Smooth muscle cell (in vitro differentiated cells): ENCODE data around the gene GLI3. TPM values are rescaled to one million over a fixed set of nuclear protein-coding genes. Genes with fewer than 3 reads are reported as not detected.

ENCODE experiments used
- DNase-seq: peaks from one replicate; lab custom pipeline; 2025; ENCODE audit not compliant: unreplicated experiment; lab: John Stamatoyannopoulos, UW
- H2AFZ ChIP-seq: fragments of 200-600 bp; sonication (generic); 2 replicates; pipeline ENCODE4 v1.6.0; 2016; ENCODE audit warnings: antibody characterized with exemption, low read depth, mild to moderate bottlenecking
- H3F3A ChIP-seq: fragments of 200-600 bp; sonication (generic); 2 replicates; pipeline ENCODE4 v1.6.0; 2017; ENCODE audit warnings: antibody characterized with exemption, low read depth
- H3K27ac ChIP-seq: fragments of 200-600 bp; sonication (generic); 2 replicates; pipeline ENCODE4 v1.5.1; 2016; ENCODE audit warnings: low read depth, mild to moderate bottlenecking
- H3K27me3 ChIP-seq: fragments of 200-600 bp; sonication (generic); 2 replicates; pipeline ENCODE4 v1.6.1; 2016; ENCODE audit warnings: low read depth, mild to moderate bottlenecking
- H3K36me3 ChIP-seq: fragments of 200-600 bp; sonication (generic); 2 replicates; pipeline ENCODE4 v1.5.1; 2016; ENCODE audit warnings: low read depth
- H3K4me1 ChIP-seq: fragments of 200-600 bp; sonication (generic); 2 replicates; pipeline ENCODE4 v1.5.1; 2016; ENCODE audit warnings: low read depth
- H3K4me2 ChIP-seq: fragments of 200-600 bp; sonication (generic); 2 replicates; pipeline ENCODE4 v1.6.0; 2016; ENCODE audit warnings: mild to moderate bottlenecking
- H3K4me3 ChIP-seq: fragments of 200-600 bp; sonication (generic); 2 replicates; pipeline ENCODE4 v1.5.1; 2016; ENCODE audit warnings: mild to moderate bottlenecking
- H3K79me2 ChIP-seq: fragments of 200-600 bp; sonication (generic); 2 replicates; pipeline ENCODE4 v1.6.0; 2016; ENCODE audit warnings: low read depth, mild to moderate bottlenecking
- H3K9ac ChIP-seq: fragments of 200-600 bp; sonication (generic); 2 replicates; pipeline ENCODE4 v1.6.0; 2016; ENCODE audit warnings: low read depth
- H3K9me3 ChIP-seq: fragments of 200-600 bp; sonication (generic); replicated peaks from 2 replicates; pipeline ENCODE4 v1.5.1; 2016; ENCODE audit warnings: low read depth
- H4K20me1 ChIP-seq: fragments of 200-600 bp; sonication (generic); 2 replicates; pipeline ENCODE4 v1.6.0; 2016; ENCODE audit warnings: low read depth
- CTCF ChIP-seq: fragments of 200-600 bp; sonication (generic); IDR thresholded peaks from 2 replicates; pipeline ENCODE4 v1.5.1; 2017; ENCODE audit warnings: borderline replicate concordance, mild to moderate bottlenecking, antibody characterized with exemption; ENCODE audit not compliant: insufficient read depth, poor library complexity, severe bottlenecking
- WGBS: methylation state at CpG from one replicate; pipeline ENCODE4 v1.1.7; 2016; ENCODE audit warnings: low lambda C conversion rate; 5-methylcytosine and 5-hydroxymethylcytosine counted together
- polyA plus RNA-seq: library from polyadenylated mRNA; unstranded; fragments of >200 nt; fragmentation: Nextera tagmentation; extraction: Ambion mirVana; gene quantifications from 2 replicates; pipeline ENCODE4 v1.2.1, GENCODE V29; 2016
- total RNA-seq: library from RNA; depleted of rRNA; stranded (reverse); fragments of >200 nt; gene quantifications from 2 replicates; pipeline ENCODE4 v1.2.3, GENCODE V29; 2014

The GLI3 gene
- total and polyA plus RNA-seq, 2 experiments from 2014 or later: 31.1 to 70.4 TPM

DNA sequence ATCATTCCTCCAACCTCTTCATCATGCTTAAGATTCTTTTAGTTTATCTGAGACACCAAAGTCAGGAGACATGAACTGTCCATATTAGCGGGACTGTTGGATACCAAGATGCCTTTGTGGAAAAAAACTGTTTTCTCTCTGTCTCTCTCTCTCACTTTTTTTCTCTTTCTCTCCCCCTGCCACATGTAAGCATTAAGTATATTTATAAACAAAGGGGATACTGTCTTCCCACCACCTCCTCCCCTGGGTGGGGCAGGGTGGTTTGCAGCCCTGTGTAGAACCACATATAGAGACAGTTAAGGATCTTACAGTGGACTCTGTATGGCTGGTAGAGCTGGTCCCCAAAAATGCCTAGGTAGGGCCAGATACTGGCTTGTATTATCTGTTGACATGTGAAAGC, 101.3 kb downstream of the GLI3 start:
- no peak for TF ChIP-seq CTCF
- Histone ChIP-seq H3K27ac (peak overlapping the region; percentile 21), H3K4me2 (peak overlapping the region; percentile 64), H3K9ac (no peak overlapping the region), H3K4me1 (peaks cover 25% of the 10 kb centered on the region), H2AFZ (no peak overlapping the region), H3K9me3 (no peaks in the 10 kb centered on the region), H3K36me3 (no peaks in the 10 kb centered on the region), H3K79me2 (peaks cover 96% of the 10 kb centered on the region), H4K20me1 (peaks cover 99% of the 10 kb centered on the region), H3K27me3 (no peaks in the 10 kb centered on the region), H3F3A (peaks cover 3% of the 10 kb centered on the region), H3K4me3 (no peak overlapping the region)
- no peak for DNase-seq
- WGBS: 15% methylated on average over 1 of the region's 1 CpG

DNA sequence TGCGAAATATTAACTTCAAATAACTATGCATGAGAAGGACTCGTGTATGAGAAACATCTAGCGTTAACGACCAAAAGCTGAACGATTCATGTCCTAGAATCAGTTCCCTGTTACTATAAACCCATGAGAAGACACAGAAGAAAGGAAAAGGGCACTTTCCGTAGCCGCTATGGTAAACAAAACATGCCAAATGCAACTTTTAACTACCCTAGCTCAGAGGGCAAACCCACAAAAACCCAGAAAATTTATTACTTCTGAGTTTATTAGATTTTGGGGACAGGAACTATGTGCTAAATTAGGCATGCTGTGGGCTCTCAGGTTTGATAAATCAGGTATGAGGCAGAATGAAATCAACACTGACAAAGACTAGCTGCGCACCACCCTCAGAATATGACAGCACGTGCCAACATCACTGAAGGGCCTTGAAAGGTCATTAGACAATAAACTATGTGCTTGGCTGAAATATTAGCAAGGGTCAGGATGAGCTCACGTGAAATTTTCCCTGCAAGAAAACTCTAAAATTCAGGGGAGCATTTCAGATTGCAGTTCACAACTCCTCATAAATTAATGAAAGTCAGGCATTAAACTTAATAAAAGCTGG, 102.6 kb downstream of the GLI3 start:
- H3K9ac ChIP-seq: no peak overlapping the region
- no peaks in the 10 kb centered on the region for H3K27me3 ChIP-seq
- H3K27ac ChIP-seq: no peak overlapping the region
- peaks cover 96% of the 10 kb centered on the region for H3K79me2 ChIP-seq
- DNase-seq: no peak
- H3K4me3 ChIP-seq: no peak overlapping the region
- H3K4me1 ChIP-seq: peaks cover 25% of the 10 kb centered on the region
- no peak overlapping the region for H3K4me2 ChIP-seq
- TF ChIP-seq CTCF: no peak
- 91% methylated on average over 10 of the region's 10 CpGs for WGBS
- no peaks in the 10 kb centered on the region for H3K36me3 ChIP-seq
- no peak overlapping the region for H2AFZ ChIP-seq
- peaks cover 3% of the 10 kb centered on the region for H3F3A ChIP-seq
- H4K20me1 ChIP-seq: peaks cover 99% of the 10 kb centered on the region
- H3K9me3 ChIP-seq: no peaks in the 10 kb centered on the region

GRCh38 chr7:42133321-42133720, 103.7 kb downstream of the GLI3 start:
- peaks cover 99% of the 10 kb centered on the region for H4K20me1 ChIP-seq
- no peaks in the 10 kb centered on the region for H3K9me3 ChIP-seq
- peaks cover 96% of the 10 kb centered on the region for H3K79me2 ChIP-seq
- TF ChIP-seq CTCF: no peak
- whole genome bisulfite sequencing: 66% methylated on average over 3 of the region's 3 CpGs
- no peak for DNase-seq
- no peaks in the 10 kb centered on the region for H3K27me3 ChIP-seq
- H2AFZ ChIP-seq: no peak overlapping the region
- peaks cover 3% of the 10 kb centered on the region for H3F3A ChIP-seq
- no peak overlapping the region for H3K27ac ChIP-seq
- no peak overlapping the region for H3K4me3 ChIP-seq
- peaks cover 23% of the 10 kb centered on the region for H3K4me1 ChIP-seq
- no peak overlapping the region for H3K4me2 ChIP-seq
- H3K36me3 ChIP-seq: no peaks in the 10 kb centered on the region
- no peak overlapping the region for H3K9ac ChIP-seq

DNA sequence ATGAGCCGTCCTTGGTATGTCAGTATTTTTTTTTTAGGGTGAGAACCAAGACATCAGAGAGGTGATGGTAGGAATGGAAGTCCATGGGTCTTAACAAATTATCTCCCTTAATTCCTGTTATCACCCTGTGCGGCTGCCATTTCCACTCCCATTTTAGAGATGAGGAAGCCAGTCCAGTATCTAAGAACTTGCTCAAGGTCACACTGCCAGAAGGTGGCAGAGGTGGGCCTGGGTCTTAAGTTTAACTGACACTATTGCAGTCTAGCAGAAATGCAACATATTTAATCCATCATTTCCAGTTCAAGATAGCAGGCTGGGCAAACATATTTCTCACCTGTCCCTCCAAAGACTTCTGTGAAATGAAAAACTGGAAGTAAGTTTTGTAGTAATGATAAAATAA, 108.3 kb downstream of the GLI3 start:
- no peak overlapping the region for H3K9ac ChIP-seq
- peaks cover 94% of the 10 kb centered on the region for H3K79me2 ChIP-seq
- H4K20me1 ChIP-seq: peaks cover 99% of the 10 kb centered on the region
- H3K27me3 ChIP-seq: no peaks in the 10 kb centered on the region
- H3K36me3 ChIP-seq: no peaks in the 10 kb centered on the region
- no peak overlapping the region for H3K27ac ChIP-seq
- 43% methylated on average over 2 of the region's 2 CpGs for WGBS
- no peak for DNase-seq
- TF ChIP-seq CTCF: peak; percentile 25
- H2AFZ ChIP-seq: no peak overlapping the region
- no peaks in the 10 kb centered on the region for H3K9me3 ChIP-seq
- no peak overlapping the region for H3K4me2 ChIP-seq
- peaks cover 6% of the 10 kb centered on the region for H3F3A ChIP-seq
- H3K4me3 ChIP-seq: no peak overlapping the region
- peaks cover 32% of the 10 kb centered on the region for H3K4me1 ChIP-seq
